Mucosa of gallbladder (tissue), 1 donor: ENCODE data around the gene UBE4B. TPM values are rescaled to one million over a fixed set of nuclear protein-coding genes. Genes with fewer than 3 reads are reported as not detected.

Experiments
- DNase-seq: peaks from one replicate; pipeline ENCODE4 v3.0.0-alpha.2; 2020; ENCODE audit warnings: low spot score
- total RNA-seq: library from RNA; stranded (reverse); gene quantifications from one replicate; pipeline ENCODE4 v1.2.1, GENCODE V29; 2021
- donor health status: DM: no; HTN: no; CAD: no.

The UBE4B gene
- total RNA-seq, 1 donor from 2014 or later: 40.6 TPM

GRCh38 chr1:10114746-10115145 lies 82.0 kb downstream of the UBE4B start:
- no peak for DNase-seq

DNA sequence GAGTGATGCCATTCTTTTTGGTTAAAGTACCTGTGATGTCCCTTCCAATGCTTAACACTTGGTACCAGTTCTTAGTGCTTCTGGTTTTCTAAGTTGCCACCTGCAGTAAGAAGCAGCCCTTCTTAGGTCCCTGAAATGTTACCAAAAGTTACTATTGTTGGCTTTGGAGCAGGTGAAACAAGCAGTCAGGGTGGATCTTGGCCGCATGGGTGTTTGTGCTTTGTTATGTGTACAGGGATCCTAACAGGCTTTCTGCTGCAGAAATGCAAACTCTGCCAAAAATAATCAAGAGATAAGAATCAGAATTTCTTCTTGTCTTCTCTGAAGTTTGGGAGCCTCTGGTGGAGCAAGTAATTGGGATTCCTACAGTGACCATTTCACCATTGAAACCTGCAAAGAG lies 84.4 kb downstream of the UBE4B start:
- DNase-seq: no peak

DNA sequence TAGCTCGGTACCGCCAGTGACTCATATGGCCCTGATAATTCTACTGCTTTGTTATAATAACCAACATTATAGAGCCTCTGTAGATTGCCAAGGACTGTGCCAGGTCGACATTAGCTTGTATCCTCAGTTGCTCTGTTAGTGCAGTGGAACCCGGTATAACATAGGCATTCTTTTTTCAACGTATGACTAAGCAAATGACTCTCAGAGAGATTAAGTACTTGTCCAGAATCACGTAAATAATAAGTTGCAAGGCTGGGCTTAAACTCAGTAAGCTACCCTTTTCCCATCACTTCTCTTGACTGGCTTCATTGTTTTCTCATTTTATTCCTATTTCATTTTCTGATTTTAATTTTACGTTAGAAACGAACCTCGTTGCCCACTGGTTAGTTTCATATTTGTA lies 85.1 kb downstream of the UBE4B start:
- DNase-seq: no peak

DNA sequence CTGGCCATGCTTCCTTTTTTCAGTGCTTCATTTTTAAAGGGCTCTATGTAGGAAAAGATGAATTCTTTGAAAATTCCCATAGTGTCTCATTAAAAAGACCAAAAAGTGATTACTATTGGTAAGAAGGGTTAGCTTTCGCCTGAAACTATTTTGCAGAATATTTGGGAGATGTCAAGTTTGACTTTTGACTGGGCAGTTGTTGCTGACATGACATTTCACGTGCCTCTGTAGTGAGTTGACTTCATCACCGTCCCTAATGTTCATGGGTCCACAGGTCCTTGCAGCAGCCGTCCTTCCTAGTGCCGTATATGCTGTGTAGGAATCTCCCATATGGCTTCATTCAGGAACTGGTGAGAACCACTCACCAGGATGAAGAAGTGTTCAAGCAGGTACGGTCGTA lies 88.9 kb downstream of the UBE4B start:
- DNase-seq: no peak

- DNase-seq: no peak
Observed at GRCh38 chr1:10122926-10123325, 90.2 kb downstream of the UBE4B start.

- DNase-seq: no peak
Observed at GRCh38 chr1:10128101-10128765, 95.5 kb downstream of the UBE4B start.

DNA sequence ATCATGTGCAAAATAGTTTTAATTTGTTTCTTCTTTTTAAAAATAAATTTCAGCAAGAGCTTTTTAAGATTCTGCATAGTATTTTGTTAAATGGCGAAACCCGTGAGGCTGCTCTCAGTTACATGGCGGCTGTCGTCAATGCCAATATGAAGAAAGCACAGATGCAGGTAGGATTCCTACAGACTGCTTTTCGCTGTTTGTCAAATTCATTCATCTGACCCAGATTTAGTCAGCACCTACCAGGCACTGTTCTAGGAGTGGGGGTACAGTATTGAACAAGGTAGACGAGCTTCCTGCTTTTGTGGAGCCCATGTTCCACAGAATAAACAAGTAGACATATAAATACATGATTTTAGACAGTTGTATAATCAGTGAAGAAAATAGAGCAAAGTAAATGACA lies 99.6 kb downstream of the UBE4B start:
- DNase-seq: no peak

DNA sequence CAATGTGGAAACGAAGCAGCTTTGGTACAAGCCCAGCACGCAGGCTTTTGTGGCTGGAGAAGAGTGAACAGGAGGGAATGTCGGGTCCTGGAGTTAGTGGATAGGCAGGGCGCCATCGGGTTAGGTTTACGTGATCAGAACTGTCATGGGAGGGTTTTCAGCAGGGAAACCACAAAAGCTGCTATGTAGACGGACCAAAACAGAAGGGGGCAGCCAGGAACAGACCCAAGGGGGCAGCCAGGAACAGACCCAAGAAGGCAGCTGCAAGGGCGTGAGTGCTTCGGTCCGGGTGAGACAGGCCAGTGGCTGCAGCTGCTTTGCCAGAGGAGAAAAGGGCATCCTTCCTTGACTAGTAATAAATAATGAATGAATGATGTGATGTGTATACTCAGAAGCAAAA lies 100.1 kb downstream of the UBE4B start:
- no peak for DNase-seq

DNA sequence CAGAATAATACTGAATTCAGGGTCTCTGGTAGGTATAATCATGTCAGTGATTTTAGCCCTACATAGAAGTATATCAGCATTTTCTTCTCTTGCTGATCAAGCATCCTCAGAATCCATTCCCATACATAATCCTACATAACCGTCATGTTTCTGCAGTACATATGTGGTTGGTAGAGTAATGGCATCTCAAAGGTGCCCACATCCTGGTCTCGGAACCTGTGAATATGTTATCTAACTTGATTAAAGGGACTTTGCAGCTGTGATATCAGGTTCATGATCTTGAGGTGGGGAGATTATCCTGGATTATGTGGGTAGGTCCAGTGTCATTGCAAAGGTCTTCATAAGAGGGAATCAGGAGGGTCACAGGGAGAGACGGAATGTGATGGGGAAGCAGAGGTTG lies 108.2 kb downstream of the UBE4B start:
- DNase-seq: no peak

DNA sequence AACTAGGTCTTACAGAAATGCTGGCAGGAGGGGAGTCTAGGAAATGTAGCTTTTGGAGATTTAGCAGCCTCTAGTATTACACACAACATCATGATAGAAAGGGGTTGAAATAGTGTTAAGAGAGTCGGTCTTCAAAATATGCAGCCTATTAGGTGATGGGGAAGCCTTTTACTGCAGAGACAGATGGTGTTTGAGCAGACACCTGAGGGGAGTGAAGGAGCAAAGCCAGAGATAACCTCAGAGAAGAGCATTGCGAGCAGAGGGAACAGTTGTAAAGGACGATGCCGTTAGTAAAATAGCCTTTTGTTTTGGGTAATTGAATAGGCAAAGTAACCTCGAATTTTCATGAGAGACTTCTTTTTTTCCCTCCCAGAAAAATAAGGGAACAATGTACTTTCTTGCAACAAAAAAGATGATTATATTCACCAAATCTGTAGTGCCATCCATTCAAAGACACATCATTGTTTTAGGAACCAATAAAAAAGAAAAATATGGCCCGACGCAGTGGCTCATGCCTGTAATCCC lies 111.3 kb downstream of the UBE4B start:
- no peak for DNase-seq

DNA sequence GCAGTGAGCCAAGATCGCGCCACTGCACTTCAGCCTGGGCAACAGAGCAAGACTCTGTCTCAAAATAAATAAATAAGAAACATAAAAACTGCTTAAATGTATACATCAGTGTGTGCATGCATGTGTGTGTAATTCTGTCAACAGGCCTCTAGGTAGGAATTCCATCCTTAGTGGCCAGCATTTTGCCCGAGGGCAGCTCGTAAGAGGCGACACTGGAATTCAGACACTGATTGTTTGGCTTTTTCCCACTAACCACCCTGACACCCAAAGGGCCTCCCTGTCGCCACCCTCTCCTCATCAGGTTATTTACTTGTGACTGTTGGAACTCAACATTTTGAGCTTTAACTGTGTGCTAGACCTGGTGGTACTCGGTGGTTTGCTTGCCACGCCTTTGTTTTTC lies 113.6 kb downstream of the UBE4B start:
- no peak for DNase-seq

DNA sequence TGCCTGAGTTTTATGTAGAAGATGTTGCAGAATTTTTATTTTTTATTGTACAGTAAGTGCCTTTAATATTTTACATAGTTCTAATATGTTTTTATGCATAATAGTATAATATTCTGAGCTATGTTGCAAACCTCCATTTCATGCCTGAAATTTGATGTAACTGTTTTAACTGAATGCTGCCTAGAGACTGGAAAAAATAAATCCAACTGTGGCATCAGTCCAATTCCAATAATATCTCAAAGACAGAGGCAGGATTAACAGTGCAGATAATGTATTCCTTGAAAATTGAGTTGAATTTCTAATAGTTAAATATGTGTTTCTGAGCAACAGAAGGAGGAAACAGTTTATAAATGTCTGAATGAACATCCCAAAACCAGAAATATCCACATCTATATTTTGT lies 116.5 kb downstream of the UBE4B start:
- no peak for DNase-seq

GRCh38 chr1:10152709-10153284 lies 120.0 kb downstream of the UBE4B start:
- peak; percentile 29 for DNase-seq

DNA sequence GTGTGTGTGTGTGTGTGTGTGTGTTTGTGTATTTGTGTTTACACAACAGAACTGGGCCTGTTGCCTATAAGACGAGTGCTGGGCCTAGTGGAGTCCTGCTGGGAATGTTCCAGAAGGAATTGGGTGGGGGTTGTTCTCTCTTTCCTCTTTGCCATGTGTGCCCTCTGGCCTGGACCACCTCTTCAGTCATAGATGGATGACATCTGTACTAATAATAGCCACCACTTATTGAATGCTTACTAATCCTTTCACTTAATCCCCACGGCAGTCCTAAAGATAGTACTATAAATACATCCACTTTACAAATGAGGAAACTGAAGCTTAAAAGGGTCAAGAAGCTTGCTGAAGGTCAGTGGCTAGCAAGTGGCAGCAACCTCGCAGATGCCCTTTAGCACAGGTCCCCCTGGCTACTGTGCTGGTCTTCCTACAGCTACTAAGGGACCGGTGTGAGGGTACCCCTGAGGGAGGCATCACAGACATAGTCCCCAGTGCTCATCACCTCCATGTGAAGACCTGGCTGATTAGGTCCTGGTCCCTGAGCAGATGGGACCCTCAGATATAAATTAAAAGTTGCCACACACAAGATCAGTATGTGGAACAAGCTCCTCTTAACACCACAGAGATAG lies 122.4 kb downstream of the UBE4B start:
- no peak for DNase-seq

DNA sequence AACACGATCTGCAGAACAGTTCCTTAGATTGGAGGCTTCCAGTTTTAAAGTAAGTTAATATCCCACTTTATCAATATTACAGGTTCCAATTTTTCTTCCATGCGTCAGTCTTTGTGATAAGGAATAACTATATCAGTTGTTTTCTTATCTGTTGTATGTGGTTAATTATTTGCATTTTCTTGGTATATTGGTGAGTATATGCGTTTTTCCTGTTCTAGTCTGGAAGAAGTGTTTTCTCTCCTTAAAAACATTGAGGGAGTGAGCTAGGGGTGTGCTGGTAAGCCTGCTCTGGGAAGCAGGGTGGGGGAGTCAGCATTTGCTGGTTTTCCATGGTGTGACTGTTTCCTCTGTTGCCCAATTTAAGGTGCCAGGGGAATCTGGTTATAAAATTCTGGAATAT lies 127.4 kb downstream of the UBE4B start:
- DNase-seq: no peak

DNA sequence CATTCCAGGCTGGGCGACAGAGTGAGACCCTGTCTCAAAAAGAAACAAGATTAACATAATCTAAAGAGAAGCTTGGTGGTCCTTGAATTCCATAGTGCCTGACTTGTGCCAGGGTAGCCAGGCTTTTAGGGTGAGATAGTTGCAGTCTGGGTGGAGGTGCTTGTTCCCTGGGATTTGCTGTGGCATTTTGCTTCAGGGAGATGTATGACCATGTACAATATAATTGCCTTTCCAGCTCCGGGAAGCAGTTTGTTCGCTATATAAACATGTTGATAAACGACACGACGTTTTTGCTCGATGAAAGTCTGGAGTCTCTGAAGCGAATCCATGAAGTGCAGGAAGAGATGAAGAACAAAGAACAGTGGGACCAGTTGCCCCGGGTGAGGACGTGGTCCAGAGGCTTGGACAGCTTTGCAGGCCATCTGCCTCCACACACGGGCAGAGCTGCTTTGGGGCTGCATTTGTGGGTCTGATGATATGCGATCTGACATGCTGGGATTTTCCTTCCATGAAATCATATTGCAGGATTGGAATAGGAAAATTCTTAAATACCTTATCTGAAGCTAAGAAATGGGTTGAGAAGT lies 128.2 kb downstream of the UBE4B start:
- no peak for DNase-seq

DNA sequence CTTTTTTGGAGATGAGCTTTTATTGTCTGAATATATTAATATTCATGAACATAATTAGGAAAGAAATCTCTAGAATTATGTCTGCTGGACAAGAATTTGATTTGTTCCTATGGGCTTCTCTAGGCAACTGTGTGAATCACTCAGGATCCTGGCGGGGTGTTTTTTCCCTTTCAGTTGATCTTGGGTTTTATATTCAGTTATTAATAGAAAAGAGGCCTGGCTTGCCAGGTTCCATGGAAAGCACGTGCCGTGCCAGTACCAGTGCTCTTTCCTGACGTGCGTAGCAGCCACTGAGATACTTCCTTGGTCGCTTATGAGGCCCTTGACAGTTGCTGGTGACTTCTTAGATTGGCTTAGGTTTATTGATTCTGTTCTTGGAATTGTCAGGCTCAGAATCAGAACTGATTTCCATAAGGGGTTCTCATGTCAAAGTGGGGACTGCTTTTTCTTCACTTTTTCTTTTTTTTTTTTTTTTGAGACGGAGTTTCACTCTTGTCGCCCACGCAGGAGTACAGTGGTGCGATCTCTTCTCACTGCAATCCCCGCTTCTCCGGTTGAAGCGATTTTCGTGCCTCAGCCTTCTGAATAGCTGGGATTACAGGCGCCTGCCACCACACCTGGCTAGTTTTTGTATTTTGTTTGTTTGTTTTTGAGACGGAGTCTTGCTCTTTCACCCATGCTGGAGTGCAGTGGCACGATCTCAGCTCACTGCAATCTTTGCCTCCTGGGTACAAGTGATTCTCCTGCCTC lies 129.0 kb downstream of the UBE4B start:
- peak; percentile 50 for DNase-seq

DNA sequence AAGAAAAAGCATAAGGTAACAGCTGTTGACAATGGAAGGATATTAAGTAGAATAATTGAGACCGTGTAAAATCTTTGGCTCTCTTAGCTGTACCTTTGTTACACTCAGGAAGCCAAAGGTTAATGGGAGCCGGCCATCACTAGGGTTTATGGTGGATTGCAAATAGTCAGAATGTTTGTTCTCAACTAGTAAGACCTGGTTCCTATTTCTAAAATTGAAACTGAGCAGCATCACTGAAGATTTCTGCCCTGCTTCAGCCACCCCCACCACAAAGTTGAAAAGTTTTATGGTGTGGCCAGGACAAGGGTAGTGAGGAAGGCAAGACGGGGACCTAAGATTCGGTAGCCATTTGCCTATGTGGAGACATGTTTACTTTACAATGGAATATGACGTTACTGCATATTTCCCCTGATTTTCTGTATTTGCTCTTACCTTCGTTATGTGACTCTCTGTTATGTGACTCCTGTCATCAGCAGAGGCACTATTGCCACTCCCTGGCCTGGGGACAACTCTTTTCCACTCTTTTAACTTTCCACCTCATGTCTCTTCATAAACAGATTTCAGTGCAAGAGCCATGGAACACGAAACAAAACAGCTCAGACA lies 136.3 kb downstream of the UBE4B start:
- no peak for DNase-seq

DNA sequence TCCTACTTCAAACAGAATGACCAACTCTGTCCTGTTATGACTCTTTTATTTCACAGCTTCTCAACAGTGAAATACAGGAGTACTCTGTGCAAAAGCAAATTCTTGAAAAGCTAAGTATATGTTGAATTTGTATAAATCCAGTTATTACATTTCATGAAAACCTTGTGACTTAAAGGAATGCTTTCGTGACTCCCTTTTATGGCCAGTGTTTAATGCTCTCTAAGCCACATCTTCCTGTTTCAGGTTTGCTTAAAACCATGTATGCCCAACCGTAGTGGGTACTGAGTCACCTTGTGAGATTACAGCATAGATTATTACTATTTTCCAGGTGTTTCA lies 137.4 kb downstream of the UBE4B start:
- no peak for DNase-seq

DNA sequence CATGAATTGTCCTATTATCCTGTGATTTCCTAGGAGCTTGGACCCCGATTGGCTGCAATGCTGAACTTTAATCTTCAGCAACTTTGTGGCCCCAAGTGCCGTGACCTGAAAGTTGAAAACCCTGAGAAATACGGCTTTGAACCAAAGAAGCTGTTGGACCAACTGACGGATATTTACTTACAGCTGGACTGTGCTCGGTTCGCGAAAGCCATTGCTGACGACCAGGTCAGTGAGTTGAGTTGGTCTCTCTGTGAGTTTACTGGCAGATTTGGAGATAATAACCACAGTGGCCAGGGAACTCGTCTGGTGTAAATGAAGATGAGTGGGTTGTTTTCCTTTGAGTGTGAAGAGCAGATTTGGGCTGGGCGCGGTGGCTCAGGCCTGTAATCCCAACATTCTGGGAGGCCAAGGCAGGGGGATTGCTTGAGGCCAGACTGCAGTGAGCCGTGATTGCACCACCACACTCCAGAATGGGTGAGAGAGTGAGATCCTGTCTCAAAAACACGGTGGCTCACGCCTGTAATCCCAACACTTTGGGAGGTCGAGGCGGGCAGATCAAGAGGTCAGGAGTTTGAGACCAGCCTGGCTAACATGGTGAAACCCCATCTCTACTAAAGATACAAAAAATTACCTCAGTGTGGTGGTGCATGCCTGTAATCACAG lies 138.5 kb downstream of the UBE4B start:
- no peak for DNase-seq

DNA sequence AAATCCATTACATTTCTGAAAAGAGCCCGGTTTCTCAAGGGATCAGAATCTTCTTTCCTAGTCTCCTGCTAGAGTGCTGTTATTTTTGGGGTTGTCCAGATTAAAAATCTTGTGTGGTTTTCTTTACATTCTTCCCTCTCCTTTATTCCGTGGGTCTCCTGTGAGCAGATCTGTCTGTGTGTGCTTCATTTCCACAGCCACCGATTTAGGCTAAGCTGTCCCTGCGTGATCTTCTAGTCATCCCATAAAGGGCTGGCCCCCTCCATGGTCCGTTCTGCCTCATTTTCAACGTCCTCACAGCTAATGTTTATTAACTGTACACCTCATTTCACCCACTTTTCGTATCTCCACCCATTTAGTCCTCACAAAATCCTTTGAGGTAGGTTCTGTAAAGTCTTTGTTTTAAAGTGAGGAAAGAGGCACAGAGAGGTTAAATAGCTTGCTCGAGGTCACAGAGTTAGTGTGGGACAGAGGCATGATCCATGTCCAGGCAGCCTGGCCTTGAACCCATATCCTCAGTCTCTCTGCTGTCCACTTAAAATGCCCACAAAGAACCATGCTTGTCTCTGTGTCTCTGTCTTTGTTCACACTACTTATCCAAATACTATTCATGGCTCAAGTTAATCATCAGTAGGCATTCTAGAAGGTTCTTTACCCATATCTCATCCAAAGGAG lies 139.4 kb downstream of the UBE4B start:
- DNase-seq: no peak
